ENCODE data around the gene USP30. TPM values are rescaled to one million over a fixed set of nuclear protein-coding genes. Genes with fewer than 3 reads are reported as not detected.

USP30 gene
- total and polyA plus RNA-seq, 10 of the 15 experiments (the other 5 are each of a cell fraction or from before 2014, with no cell fraction given), result 2.1 to 16.2 (median 6.4) TPM

GRCh38 chr12:109113661-109114321, 61.4 kb downstream of the USP30 start:
- no peak overlapping the region for H3K9ac ChIP-seq (ENCODE audit: control insufficient read depth, insufficient read depth, low read length)
- H3K36me3 ChIP-seq (ENCODE audit: control insufficient read depth in 2 of 2, insufficient read depth in 2 of 2, low read length in 1 of 2), result peaks cover 4 to 6% of the 10 kb centered on the region in 2 experiments; a peak in 3 of 4 replicates
- TF ChIP-seq SMAD1 (IDR thresholded peaks at IDR 0.05; ENCODE audit: low read depth, partially characterized antibody) (no peak), IRF3 (IDR thresholded peaks at IDR 0.05) (no peak), SP1 (IDR thresholded peaks at IDR 0.05; ENCODE audit: low read depth, low read length) (no peak), BMI1 (IDR thresholded peaks at IDR 0.05; ENCODE audit: borderline replicate concordance) (no peak), JUND (IDR thresholded peaks at IDR 0.05; ENCODE audit: low read depth, low read length) (no peak), ETV6 (conservative IDR thresholded peaks at IDR 0.05 in 1 of 2, IDR thresholded peaks at IDR 0.05 in 1 of 2; ENCODE audit: borderline replicate concordance in 1 of 2, low read depth in 1 of 2) (no peak), ZNF274 (IDR thresholded peaks at IDR 0.05; ENCODE audit: insufficient read depth, insufficient read length) (no peak), PAX8 (IDR thresholded peaks at IDR 0.05) (no peak)
- no peak for ATAC-seq
- no peaks in the 10 kb centered on the region for H3K27me3 ChIP-seq (replicated peaks in 1 of 2; ENCODE audit: control insufficient read depth in 2 of 2, insufficient read depth in 2 of 2, low read length in 1 of 2)
- no peaks in the 10 kb centered on the region for H3K79me2 ChIP-seq (ENCODE audit: control insufficient read depth, insufficient read depth, low read length)
- ChIA-PET SMC1A (ENCODE audit: uncharacterized antibody, unreplicated experiment) (no interaction called here), POLR2A (no interaction called here), CTCF (interaction anchor here (2.2 kb wide), 1 partner anchor 12 kb away, joined by 9 read pairs; no protein-coding TSS in a partner anchor), RAD21 (ENCODE audit: unreplicated experiment) (no interaction called here)
- H4K20me1 ChIP-seq (ENCODE audit: control insufficient read depth, insufficient read depth), result no peaks in the 10 kb centered on the region
- no TSS peak for BruUV-seq (replicated peaks)
- H2AFZ ChIP-seq (ENCODE audit: control insufficient read depth, low read depth, low read length), result no peak overlapping the region
- H3K9me3 ChIP-seq (replicated peaks; ENCODE audit: control insufficient read depth, insufficient read depth, low read length), result no peaks in the 10 kb centered on the region
- no peak overlapping the region for H3K4me2 ChIP-seq (ENCODE audit: control insufficient read depth, insufficient read depth)
- in situ Hi-C loops (cut with MboI) (no loop called here), intact Hi-C loops (cut with micrococcal nuclease; ENCODE audit: unreplicated experiment) (no loop called here)
- no peak overlapping the region for H3K27ac ChIP-seq (ENCODE audit: control insufficient read depth, insufficient read depth)
- no peaks in the 10 kb centered on the region for H3K4me1 ChIP-seq (ENCODE audit: control insufficient read depth, insufficient read depth, low read length)
- FAIRE-seq, result no peak
- 99% methylated on average over 5 of the region's 5 CpGs for WGBS (ENCODE audit: insufficient coverage, insufficient replicate concordance, low lambda C conversion rate, missing lambda C conversion rate)
- DNase-seq (ENCODE audit: low read depth, low spot score), result no peak
- H3K4me3 ChIP-seq, result no peak overlapping the region

Measured in GM12878 (cell line).